Natural killer cell (primary cell): ENCODE results near the gene ODR4. TPM values are rescaled to one million over a fixed set of nuclear protein-coding genes. Genes with fewer than 3 reads are reported as not detected.

Experiments used
- ATAC-seq, 3 donors: fragments of 150-1000 bp in 2 of 3; fragments of 200-7000 bp in 1 of 3; cut with Tn5 transposase; 1 replicate in 1 of 3; 2 replicates in 2 of 3; pipeline ENCODE4 v1.10.0; 2021; ENCODE audit warnings: mild to moderate bottlenecking in 2 of 3, moderate library complexity in 2 of 3
- DNase-seq, 2 donors: peaks; one replicate each; pipeline versions ENCODE4 v3.0.0 to v3.0.0-alpha.2; 2013 to 2021; ENCODE audit warnings: mixed read lengths in 1 of 2
- H3K27ac ChIP-seq: one replicate; pipeline ENCODE4 v1.5.1; 2013; ENCODE audit warnings: mild to moderate bottlenecking, low read length
- H3K27me3 ChIP-seq: one replicate; pipeline ENCODE4 v1.6.1; 2013; ENCODE audit warnings: low read length; ENCODE audit not compliant: control insufficient read depth, insufficient read depth
- H3K36me3 ChIP-seq: one replicate; pipeline ENCODE4 v1.6.1; 2013; ENCODE audit warnings: low read length; ENCODE audit not compliant: control insufficient read depth, insufficient read depth
- H3K4me1 ChIP-seq: one replicate; pipeline ENCODE4 v1.6.1; 2013; ENCODE audit warnings: low read length; ENCODE audit not compliant: control insufficient read depth, insufficient read depth
- H3K4me3 ChIP-seq: one replicate; pipeline ENCODE4 v1.5.1; 2013; ENCODE audit warnings: low read length
- H3K9me3 ChIP-seq: one replicate; pipeline ENCODE4 v1.6.1; 2013; ENCODE audit warnings: low read length; ENCODE audit not compliant: control insufficient read depth, insufficient read depth
- H3K27ac Mint-ChIP-seq, 2 donors: one replicate each; pipeline ENCODE4 v1.8.0; 2022; ENCODE audit warnings: mild to moderate bottlenecking in 2 of 2, mixed read lengths in 2 of 2, moderate library complexity in 1 of 2
- H3K27me3 Mint-ChIP-seq, 2 donors: one replicate each; pipeline ENCODE4 v1.8.0; 2022; ENCODE audit warnings: low read depth in 2 of 2, mixed read lengths in 2 of 2
- H3K36me3 Mint-ChIP-seq: one replicate; pipeline ENCODE4 v1.8.0; 2022; ENCODE audit warnings: mixed read lengths
- H3K4me1 Mint-ChIP-seq, 2 donors: one replicate each; pipeline ENCODE4 v1.8.0; 2022; ENCODE audit warnings: mixed read lengths in 2 of 2
- H3K4me3 Mint-ChIP-seq: one replicate; pipeline ENCODE4 v1.8.0; 2022; ENCODE audit warnings: mild to moderate bottlenecking, moderate library complexity, mixed read lengths
- H3K9me3 Mint-ChIP-seq, 2 donors: one replicate each; pipeline ENCODE4 v1.8.0; 2022; ENCODE audit warnings: mixed read lengths in 2 of 2
- WGBS: methylation state at CpG from one replicate; pipeline ENCODE4 v1.1.7; 2013; ENCODE audit warnings: missing lambda C conversion rate; ENCODE audit not compliant: insufficient coverage; 5-methylcytosine and 5-hydroxymethylcytosine counted together
- intact Hi-C: fragments of 100-400 bp; cut with micrococcal nuclease; formaldehyde crosslinking; loops from one replicate; pipeline ENCODE4 v1.14.2; 2022
- total RNA-seq, 4 donors: library from RNA; stranded (reverse); fragments of 120-200 nt in 1 of 4; gene quantifications; one replicate each; pipeline versions ENCODE4 v1.2.3 to v1.2.4, GENCODE V29; 2013 to 2022
- TF ChIP-seq, protein P1 (sequence below): fragments of 200-600 bp; IDR thresholded peaks from one replicate; pipeline ENCODE4 v1.8.0; 2022; ENCODE audit warnings: antibody characterized with exemption

The ODR4 gene
- total RNA-seq, 3 donors from 2014 or later (not counting 1 experiment from before 2014, with no cell fraction given): 20.3 to 24.4 (median 21.0) TPM

DNA sequence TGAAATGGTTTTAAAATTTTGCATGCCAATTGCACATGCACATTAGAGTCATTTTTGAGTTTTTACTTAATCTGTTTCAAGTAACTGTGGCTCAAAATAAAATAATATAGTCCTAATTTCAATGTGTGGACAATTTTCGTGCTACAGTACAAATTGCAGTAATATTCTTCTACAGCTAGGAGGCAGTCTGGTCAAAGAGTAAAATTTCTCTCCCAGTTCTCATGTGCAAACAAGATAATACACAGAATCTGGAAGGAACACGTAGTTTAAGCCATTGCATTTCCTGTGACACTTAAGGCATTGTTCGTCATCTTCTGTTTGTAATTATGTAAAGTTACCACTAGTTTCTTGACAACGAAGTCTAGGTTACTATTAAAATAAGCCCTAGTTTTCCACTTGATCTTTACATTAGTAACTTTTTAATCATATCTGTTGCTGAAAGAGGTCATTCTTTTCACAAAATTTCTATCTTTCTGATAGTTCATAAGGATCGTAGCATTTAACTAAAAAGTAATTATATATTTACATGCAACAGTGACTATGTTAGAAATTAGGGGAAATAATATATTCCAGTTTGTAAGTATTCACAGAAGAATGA lies 28.9 kb downstream of the ODR4 start:
- intact Hi-C loops: loop anchor here (1.0 kb wide), 1 partner anchor 582 kb away; no protein-coding TSS in a partner anchor
- DNase-seq (peak in 1 of 2 donors; percentile 60), ATAC-seq (peak; percentile 83 to 95 (median 87))
- H3K9me3 ChIP-seq: no peaks in the 10 kb centered on the region
- H3K27me3 ChIP-seq: no peaks in the 10 kb centered on the region
- H3K9me3 Mint-ChIP-seq: no peaks in the 10 kb centered on the region
- no peak overlapping the region for H3K4me3 Mint-ChIP-seq
- H3K36me3 ChIP-seq: peaks cover 44% of the 10 kb centered on the region
- H3K27ac Mint-ChIP-seq: peak overlapping the region in 1 of 2 donors; percentile 57
- H3K27ac ChIP-seq: no peak overlapping the region
- 57% methylated on average over 2 of the region's 5 CpGs for WGBS
- TF ChIP-seq, protein P1, sequence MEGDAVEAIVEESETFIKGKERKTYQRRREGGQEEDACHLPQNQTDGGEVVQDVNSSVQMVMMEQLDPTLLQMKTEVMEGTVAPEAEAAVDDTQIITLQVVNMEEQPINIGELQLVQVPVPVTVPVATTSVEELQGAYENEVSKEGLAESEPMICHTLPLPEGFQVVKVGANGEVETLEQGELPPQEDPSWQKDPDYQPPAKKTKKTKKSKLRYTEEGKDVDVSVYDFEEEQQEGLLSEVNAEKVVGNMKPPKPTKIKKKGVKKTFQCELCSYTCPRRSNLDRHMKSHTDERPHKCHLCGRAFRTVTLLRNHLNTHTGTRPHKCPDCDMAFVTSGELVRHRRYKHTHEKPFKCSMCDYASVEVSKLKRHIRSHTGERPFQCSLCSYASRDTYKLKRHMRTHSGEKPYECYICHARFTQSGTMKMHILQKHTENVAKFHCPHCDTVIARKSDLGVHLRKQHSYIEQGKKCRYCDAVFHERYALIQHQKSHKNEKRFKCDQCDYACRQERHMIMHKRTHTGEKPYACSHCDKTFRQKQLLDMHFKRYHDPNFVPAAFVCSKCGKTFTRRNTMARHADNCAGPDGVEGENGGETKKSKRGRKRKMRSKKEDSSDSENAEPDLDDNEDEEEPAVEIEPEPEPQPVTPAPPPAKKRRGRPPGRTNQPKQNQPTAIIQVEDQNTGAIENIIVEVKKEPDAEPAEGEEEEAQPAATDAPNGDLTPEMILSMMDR: peak; percentile 81
- H3K4me3 ChIP-seq: no peak overlapping the region
- no peaks in the 10 kb centered on the region for H3K4me1 Mint-ChIP-seq
- peaks cover 9% of the 10 kb centered on the region for H3K36me3 Mint-ChIP-seq
- no peaks in the 10 kb centered on the region for H3K4me1 ChIP-seq
- no peaks in the 10 kb centered on the region for H3K27me3 Mint-ChIP-seq

DNA sequence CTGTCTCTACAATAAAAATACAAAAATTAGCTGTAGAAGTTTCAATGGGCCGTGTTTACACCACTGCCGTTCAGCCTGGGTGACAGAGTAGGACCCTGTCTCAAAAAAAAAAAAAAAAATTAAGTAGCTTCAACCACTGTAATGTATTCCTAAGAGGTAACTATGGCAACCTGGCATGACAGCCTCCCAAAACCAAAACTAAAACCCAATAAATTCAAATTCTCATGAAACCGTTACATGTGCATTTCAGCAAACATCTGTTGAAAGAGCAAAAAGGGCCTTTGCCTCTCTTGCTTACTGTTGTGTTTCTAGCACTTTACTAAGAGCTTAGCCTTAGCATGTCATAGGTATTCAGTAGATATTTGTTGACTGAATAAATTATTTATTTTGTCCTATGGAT lies 33.5 kb downstream of the ODR4 start:
- no peak overlapping the region for H3K4me3 Mint-ChIP-seq
- no peaks in the 10 kb centered on the region for H3K9me3 Mint-ChIP-seq
- H3K4me1 ChIP-seq: no peaks in the 10 kb centered on the region
- H3K4me1 Mint-ChIP-seq: no peaks in the 10 kb centered on the region
- H3K27ac ChIP-seq: no peak overlapping the region
- no peaks in the 10 kb centered on the region for H3K27me3 ChIP-seq
- H3K27ac Mint-ChIP-seq: no peak overlapping the region
- TF ChIP-seq, protein P1: no peak
- H3K4me3 ChIP-seq: no peak overlapping the region
- no peak for DNase-seq
- no peaks in the 10 kb centered on the region for H3K27me3 Mint-ChIP-seq
- intact Hi-C loops: no loop called here
- no peaks in the 10 kb centered on the region for H3K9me3 ChIP-seq
- 90% methylated on average over 3 of the region's 3 CpGs for WGBS
- H3K36me3 ChIP-seq: peaks cover 56% of the 10 kb centered on the region
- peaks cover 9% of the 10 kb centered on the region for H3K36me3 Mint-ChIP-seq
- no peak for ATAC-seq

DNA sequence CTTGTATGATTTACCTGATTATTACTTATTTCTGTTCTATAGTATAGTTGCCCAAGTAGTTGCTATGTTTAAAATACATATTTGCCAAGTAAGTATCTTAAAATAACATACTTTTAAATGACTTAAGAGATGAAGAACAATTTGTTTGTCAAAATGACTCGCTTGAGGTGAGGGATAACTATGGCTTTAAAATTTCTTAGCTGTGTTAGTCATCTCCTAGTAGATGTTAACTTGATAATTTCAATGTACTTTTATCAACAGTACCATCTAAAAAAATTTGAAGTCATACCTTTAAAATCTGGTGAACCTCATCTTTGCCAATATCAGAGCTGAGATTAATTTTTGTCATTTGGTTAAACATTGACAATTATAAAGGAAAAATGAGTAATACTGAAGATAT lies 37.7 kb downstream of the ODR4 start:
- no peaks in the 10 kb centered on the region for H3K27me3 Mint-ChIP-seq
- Histone ChIP-seq H3K4me3 (no peak overlapping the region), H3K27me3 (no peaks in the 10 kb centered on the region), H3K27ac (no peak overlapping the region), H3K4me1 (no peaks in the 10 kb centered on the region), H3K36me3 (peaks cover 29% of the 10 kb centered on the region), H3K9me3 (no peaks in the 10 kb centered on the region)
- H3K9me3 Mint-ChIP-seq: no peaks in the 10 kb centered on the region
- DNase-seq (no peak), ATAC-seq (no peak)
- H3K36me3 Mint-ChIP-seq: no peaks in the 10 kb centered on the region
- no peak overlapping the region for H3K27ac Mint-ChIP-seq
- no CpG with 5 or more reads among the region's 1 CpG for WGBS
- TF ChIP-seq, protein P1: no peak
- H3K4me1 Mint-ChIP-seq: no peaks in the 10 kb centered on the region
- no peak overlapping the region for H3K4me3 Mint-ChIP-seq
- intact Hi-C loops: no loop called here

DNA sequence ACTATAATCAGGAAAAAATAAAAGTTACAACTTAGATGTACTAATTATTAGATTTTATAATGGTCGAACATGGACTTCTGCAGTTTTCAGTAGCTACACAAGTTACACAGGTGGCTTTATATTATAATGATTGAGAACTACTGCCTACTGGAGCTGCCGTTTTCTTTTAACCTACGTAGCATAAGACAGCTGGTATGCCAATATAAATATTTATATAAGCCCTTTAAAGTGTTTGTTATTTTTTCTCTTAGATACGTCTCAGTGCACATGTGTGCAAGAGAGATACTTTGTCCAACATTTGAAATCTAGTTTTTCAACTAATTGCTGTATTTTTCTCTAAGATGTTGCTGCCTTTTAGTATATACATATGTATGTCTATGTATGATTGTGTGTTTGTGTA lies 42.9 kb downstream of the ODR4 start:
- 100% methylated on average over 1 of the region's 4 CpGs for WGBS
- intact Hi-C loops: no loop called here
- H3K4me1 Mint-ChIP-seq: no peaks in the 10 kb centered on the region
- H3K9me3 Mint-ChIP-seq: no peaks in the 10 kb centered on the region
- no peak overlapping the region for H3K4me3 Mint-ChIP-seq
- H3K36me3 Mint-ChIP-seq: peaks cover 12% of the 10 kb centered on the region
- ATAC-seq: no peak
- no peak for DNase-seq
- no peak overlapping the region for H3K27ac Mint-ChIP-seq
- no peaks in the 10 kb centered on the region for H3K9me3 ChIP-seq
- H3K36me3 ChIP-seq: peaks cover 20% of the 10 kb centered on the region
- TF ChIP-seq, protein P1: no peak
- no peaks in the 10 kb centered on the region for H3K27me3 ChIP-seq
- H3K4me3 ChIP-seq: no peak overlapping the region
- no peaks in the 10 kb centered on the region for H3K27me3 Mint-ChIP-seq
- H3K27ac ChIP-seq: no peak overlapping the region
- no peaks in the 10 kb centered on the region for H3K4me1 ChIP-seq
